SK-N-DZ (cell line): ENCODE measurements around the gene NR3C1.
A peak's percentile ranks its signal among the peaks of the same experiment; 100 is the strongest.

Experiments
- DNase-seq: peaks from one replicate; pipeline ENCODE4 v3.0.0-alpha.2; 2015; ENCODE audit warnings: low spot score

Gene NR3C1

GRCh38 chr5:143261748-143262392 lies 141.6 kb downstream of the NR3C1 start:
- no peak for DNase-seq

GRCh38 chr5:143259254-143259605 lies 144.3 kb downstream of the NR3C1 start:
- no peak for DNase-seq

GRCh38 chr5:143258559-143259253 lies 144.8 kb downstream of the NR3C1 start:
- DNase-seq: no peak

- DNase-seq: no peak
Observed at GRCh38 chr5:143254819-143255218, 148.7 kb downstream of the NR3C1 start.

GRCh38 chr5:143251946-143252345 lies 151.5 kb downstream of the NR3C1 start:
- DNase-seq: no peak

- DNase-seq: no peak
Observed at GRCh38 chr5:143251190-143251589, 152.3 kb downstream of the NR3C1 start.

GRCh38 chr5:143249851-143250250 lies 153.6 kb downstream of the NR3C1 start:
- DNase-seq: no peak

- DNase-seq: no peak
Observed at GRCh38 chr5:143248822-143249579, 154.5 kb downstream of the NR3C1 start.

- no peak for DNase-seq
Observed at GRCh38 chr5:143248391-143248790, 155.1 kb downstream of the NR3C1 start.

GRCh38 chr5:143247134-143247815 lies 156.2 kb downstream of the NR3C1 start:
- DNase-seq: no peak

- peak; percentile 21 for DNase-seq
Observed at GRCh38 chr5:143245929-143246561, 157.4 kb downstream of the NR3C1 start.

GRCh38 chr5:143244990-143245389 lies 158.5 kb downstream of the NR3C1 start:
- no peak for DNase-seq

- no peak for DNase-seq
Observed at GRCh38 chr5:143244000-143244736, 159.3 kb downstream of the NR3C1 start.

- no peak for DNase-seq
Observed at GRCh38 chr5:143243103-143243502, 160.4 kb downstream of the NR3C1 start.

GRCh38 chr5:143241892-143242291 lies 161.6 kb downstream of the NR3C1 start:
- DNase-seq: no peak

GRCh38 chr5:143239882-143240518 lies 163.5 kb downstream of the NR3C1 start:
- no peak for DNase-seq

- DNase-seq: no peak
Observed at GRCh38 chr5:143238620-143239019, 164.9 kb downstream of the NR3C1 start.

- DNase-seq: no peak
Observed at GRCh38 chr5:143237664-143238063, 165.8 kb downstream of the NR3C1 start.

- DNase-seq: no peak
Observed at GRCh38 chr5:143236682-143237081, 166.8 kb downstream of the NR3C1 start.

GRCh38 chr5:143235423-143235822 lies 168.1 kb downstream of the NR3C1 start:
- no peak for DNase-seq
